Measurements from ENCODE around the gene AKAP6. TPM values are rescaled to one million over a fixed set of nuclear protein-coding genes. Genes with fewer than 3 reads are reported as not detected.

AKAP6 gene
- total and polyA plus RNA-seq, 10 of the 15 experiments (the other 5 are each of a cell fraction or from before 2014, with no cell fraction given): 0.35 to 5.9 (median 2.2) TPM

DNA sequence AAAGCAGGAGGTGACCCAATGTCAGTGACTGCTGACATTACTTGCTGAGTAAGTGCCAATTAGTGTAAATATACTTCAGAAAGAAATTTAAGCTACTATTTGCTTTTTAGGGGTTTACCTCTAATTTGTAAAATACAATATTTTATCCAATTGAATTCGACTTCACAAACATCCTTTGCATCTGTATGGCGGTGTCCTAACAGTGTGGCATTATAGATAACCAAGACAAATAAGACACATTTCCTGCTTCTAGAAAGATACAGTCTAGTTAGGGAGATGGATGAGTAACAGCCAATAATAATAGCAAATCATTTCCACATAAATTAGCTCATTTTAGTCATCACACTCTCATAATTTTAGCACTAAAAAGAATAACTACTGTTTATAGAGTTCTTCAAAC is 196.5 kb downstream of the AKAP6 start (continued):
- TF ChIP-seq FOXM1 (IDR thresholded peaks at IDR 0.05; ENCODE audit: low read depth, low read length): no peak
- TF ChIP-seq REST (IDR thresholded peaks at IDR 0.05; ENCODE audit: low read depth, low read length): no peak
- TF ChIP-seq NR2C1 (IDR thresholded peaks at IDR 0.05): no peak
- no peak for TF ChIP-seq RUNX3 (IDR thresholded peaks at IDR 0.05; ENCODE audit: low read length)
- no peak for TF ChIP-seq NFYB (IDR thresholded peaks at IDR 0.05; ENCODE audit: insufficient read depth, low read depth, low read length)
- TF ChIP-seq ZZZ3 (IDR thresholded peaks at IDR 0.05; ENCODE audit: control insufficient read depth, insufficient read length, low read depth): no peak
- TF ChIP-seq PKNOX1 (IDR thresholded peaks at IDR 0.05): no peak
- no peak for TF ChIP-seq EED (IDR thresholded peaks at IDR 0.05; ENCODE audit: low read depth)
- no peak for TF ChIP-seq TCF12 (IDR thresholded peaks at IDR 0.05; ENCODE audit: low read depth, low read length)

- ChIA-PET RAD21 (ENCODE audit: unreplicated experiment) (no interaction called here), POLR2A (no interaction called here), SMC1A (ENCODE audit: uncharacterized antibody, unreplicated experiment) (no interaction called here), CTCF (no interaction called here)
- Histone ChIP-seq H3K27ac (ENCODE audit: control insufficient read depth, insufficient read depth) (no peak overlapping the region), H3K4me3 (no peak overlapping the region), H3K36me3 (ENCODE audit: control insufficient read depth in 2 of 2, insufficient read depth in 2 of 2, low read length in 1 of 2) (no peaks in the 10 kb centered on the region), H3K4me2 (ENCODE audit: control insufficient read depth, insufficient read depth) (no peak overlapping the region), H3K9ac (ENCODE audit: control insufficient read depth, insufficient read depth, low read length) (no peak overlapping the region), H2AFZ (ENCODE audit: control insufficient read depth, low read depth, low read length) (no peak overlapping the region), H3K27me3 (replicated peaks in 1 of 2; ENCODE audit: control insufficient read depth in 2 of 2, insufficient read depth in 2 of 2, low read length in 1 of 2) (no peaks in the 10 kb centered on the region), H4K20me1 (ENCODE audit: control insufficient read depth, insufficient read depth) (no peaks in the 10 kb centered on the region), H3K79me2 (ENCODE audit: control insufficient read depth, insufficient read depth, low read length) (no peaks in the 10 kb centered on the region), H3K4me1 (ENCODE audit: control insufficient read depth, insufficient read depth, low read length) (no peaks in the 10 kb centered on the region), H3K9me3 (replicated peaks; ENCODE audit: control insufficient read depth, insufficient read depth, low read length) (no peaks in the 10 kb centered on the region)
- DNase-seq (ENCODE audit: low read depth, low spot score): no peak
- no peak for ATAC-seq
- no peak for FAIRE-seq
- WGBS (ENCODE audit: insufficient coverage, insufficient replicate concordance, low lambda C conversion rate, missing lambda C conversion rate): 7% methylated on average over 1 of the region's 1 CpG
- no TSS peak for BruUV-seq (replicated peaks)
- in situ Hi-C loops (cut with MboI) (no loop called here), intact Hi-C loops (cut with micrococcal nuclease; ENCODE audit: unreplicated experiment) (no loop called here)
- TF ChIP-seq IRF4 (IDR thresholded peaks at IDR 0.05; ENCODE audit: low read depth, low read length): no peak
- no peak for TF ChIP-seq JUND (IDR thresholded peaks at IDR 0.05; ENCODE audit: low read depth, low read length)
- no peak for TF ChIP-seq ATF7 (IDR thresholded peaks at IDR 0.05; ENCODE audit: low read depth)
- TF ChIP-seq, protein P1, sequence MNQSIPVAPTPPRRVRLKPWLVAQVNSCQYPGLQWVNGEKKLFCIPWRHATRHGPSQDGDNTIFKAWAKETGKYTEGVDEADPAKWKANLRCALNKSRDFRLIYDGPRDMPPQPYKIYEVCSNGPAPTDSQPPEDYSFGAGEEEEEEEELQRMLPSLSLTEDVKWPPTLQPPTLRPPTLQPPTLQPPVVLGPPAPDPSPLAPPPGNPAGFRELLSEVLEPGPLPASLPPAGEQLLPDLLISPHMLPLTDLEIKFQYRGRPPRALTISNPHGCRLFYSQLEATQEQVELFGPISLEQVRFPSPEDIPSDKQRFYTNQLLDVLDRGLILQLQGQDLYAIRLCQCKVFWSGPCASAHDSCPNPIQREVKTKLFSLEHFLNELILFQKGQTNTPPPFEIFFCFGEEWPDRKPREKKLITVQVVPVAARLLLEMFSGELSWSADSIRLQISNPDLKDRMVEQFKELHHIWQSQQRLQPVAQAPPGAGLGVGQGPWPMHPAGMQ (IDR thresholded peaks at IDR 0.05; ENCODE audit: borderline replicate concordance): no peak
- TF ChIP-seq HDGF (IDR thresholded peaks at IDR 0.05): no peak
- TF ChIP-seq BACH1 (IDR thresholded peaks at IDR 0.05; ENCODE audit: borderline replicate concordance): no peak
These were observed 201.7 kb downstream of the AKAP6 start for GRCh38 chr14:32530800-32531199.
